Heart left ventricle (tissue), 13 donors: Measurements from ENCODE around the gene TMEM92.

Source experiments
- POLR2A ChIP-seq, 2 donors: fragments of 450-650 bp; IDR thresholded peaks; one replicate each; pipeline ENCODE4 v1.6.1; 2017; ENCODE audit warnings: antibody characterized with exemption in 2 of 2, mild to moderate bottlenecking in 2 of 2, moderate library complexity in 2 of 2
- TF ChIP-seq, protein P1 (sequence below), 12 donors: fragments of 200-600 bp; sonication (generic) in 4 of 12; IDR thresholded peaks; one replicate each; pipeline versions ENCODE4 v1.5.0 to v1.8.0; 2018 to 2022; ENCODE audit warnings: antibody characterized with exemption in 12 of 12, mild to moderate bottlenecking in 5 of 12
- donor health status: ischemic (EF 13 %, LVEDD 7.1; RV severe dilation, severe dysfunction).
- donor health status: DM: no; HTN: yes; CAD: no.
- donor health status: DM: no; HTN: no; CAD: no.
- donor health status: ischemic (EF 25% LVEDD 6.9; RV normal size, moderate dysfunction).
- donor health status: ischemic (EF 25% LVEDD 5.7; RV mildly dilated, moderate dysfunction).
- donor health status: ischemic (EF 35%, LVEDD 5.7; RV mildly dilated, moderate dysfunction).
- donor health status: nonischemic (EF 11% LVEDD 7.7; RV severe dilation, severe dysfunction).
- donor health status: DM: yes; HTN: yes; CAD: no.
- donor health status: PGD.
- donor health status: ischemic (EF 29% LVEDD 5.4; RV normal size, mild dysfunction).
- donor health status: nonischemic (EF 23%, LVEDD 6.1; RV moderate dilation, normal function).

DNA sequence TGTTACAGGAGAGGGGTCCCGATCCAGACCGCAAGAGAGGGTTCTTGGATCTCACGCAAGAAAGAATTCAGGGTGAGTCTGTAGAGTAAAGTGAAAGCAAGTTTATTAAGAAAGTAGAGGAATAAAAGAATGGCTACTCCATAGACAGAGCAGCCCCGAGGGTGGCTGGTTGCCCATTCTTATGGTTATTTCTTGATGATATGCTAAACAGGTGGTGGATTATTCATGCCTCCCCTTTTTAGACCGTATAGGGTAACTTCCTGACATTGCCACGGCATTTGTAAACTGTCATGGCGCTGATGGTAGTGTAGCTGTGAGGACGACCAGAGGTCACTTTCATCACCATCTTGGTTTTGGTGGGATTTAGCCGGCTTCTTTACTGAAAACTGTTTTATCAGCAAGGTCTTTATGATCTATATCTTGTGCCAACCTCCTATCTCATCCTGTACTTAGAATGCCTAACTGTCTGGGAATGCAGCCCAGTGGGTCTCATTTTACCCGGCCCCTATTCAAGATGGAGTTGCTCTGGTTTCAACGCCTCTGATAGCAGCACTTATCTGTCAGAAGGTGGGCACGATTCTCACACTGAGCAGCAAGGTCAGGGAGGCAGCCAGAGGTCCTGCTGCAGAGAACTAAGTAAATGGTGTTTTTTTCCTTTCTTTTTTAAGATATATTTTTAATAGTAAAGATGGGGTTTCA is 45.2 kb downstream of the TMEM92 start:
- TF ChIP-seq, protein P1, sequence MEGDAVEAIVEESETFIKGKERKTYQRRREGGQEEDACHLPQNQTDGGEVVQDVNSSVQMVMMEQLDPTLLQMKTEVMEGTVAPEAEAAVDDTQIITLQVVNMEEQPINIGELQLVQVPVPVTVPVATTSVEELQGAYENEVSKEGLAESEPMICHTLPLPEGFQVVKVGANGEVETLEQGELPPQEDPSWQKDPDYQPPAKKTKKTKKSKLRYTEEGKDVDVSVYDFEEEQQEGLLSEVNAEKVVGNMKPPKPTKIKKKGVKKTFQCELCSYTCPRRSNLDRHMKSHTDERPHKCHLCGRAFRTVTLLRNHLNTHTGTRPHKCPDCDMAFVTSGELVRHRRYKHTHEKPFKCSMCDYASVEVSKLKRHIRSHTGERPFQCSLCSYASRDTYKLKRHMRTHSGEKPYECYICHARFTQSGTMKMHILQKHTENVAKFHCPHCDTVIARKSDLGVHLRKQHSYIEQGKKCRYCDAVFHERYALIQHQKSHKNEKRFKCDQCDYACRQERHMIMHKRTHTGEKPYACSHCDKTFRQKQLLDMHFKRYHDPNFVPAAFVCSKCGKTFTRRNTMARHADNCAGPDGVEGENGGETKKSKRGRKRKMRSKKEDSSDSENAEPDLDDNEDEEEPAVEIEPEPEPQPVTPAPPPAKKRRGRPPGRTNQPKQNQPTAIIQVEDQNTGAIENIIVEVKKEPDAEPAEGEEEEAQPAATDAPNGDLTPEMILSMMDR (IDR thresholded peaks at IDR 0.05) = no peak
- no peak for TF ChIP-seq POLR2A (IDR thresholded peaks at IDR 0.05)
